ENCODE data around the gene ARHGEF12.

- TF ChIP-seq, protein P1, sequence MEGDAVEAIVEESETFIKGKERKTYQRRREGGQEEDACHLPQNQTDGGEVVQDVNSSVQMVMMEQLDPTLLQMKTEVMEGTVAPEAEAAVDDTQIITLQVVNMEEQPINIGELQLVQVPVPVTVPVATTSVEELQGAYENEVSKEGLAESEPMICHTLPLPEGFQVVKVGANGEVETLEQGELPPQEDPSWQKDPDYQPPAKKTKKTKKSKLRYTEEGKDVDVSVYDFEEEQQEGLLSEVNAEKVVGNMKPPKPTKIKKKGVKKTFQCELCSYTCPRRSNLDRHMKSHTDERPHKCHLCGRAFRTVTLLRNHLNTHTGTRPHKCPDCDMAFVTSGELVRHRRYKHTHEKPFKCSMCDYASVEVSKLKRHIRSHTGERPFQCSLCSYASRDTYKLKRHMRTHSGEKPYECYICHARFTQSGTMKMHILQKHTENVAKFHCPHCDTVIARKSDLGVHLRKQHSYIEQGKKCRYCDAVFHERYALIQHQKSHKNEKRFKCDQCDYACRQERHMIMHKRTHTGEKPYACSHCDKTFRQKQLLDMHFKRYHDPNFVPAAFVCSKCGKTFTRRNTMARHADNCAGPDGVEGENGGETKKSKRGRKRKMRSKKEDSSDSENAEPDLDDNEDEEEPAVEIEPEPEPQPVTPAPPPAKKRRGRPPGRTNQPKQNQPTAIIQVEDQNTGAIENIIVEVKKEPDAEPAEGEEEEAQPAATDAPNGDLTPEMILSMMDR (IDR thresholded peaks at IDR 0.05 in 4 of 5, conservative IDR thresholded peaks at IDR 0.05 in 1 of 5): no peak
- TF ChIP-seq POLR2A (IDR thresholded peaks at IDR 0.05): no peak
Observed at GRCh38 chr11:120363436-120363835, 27.2 kb downstream of the ARHGEF12 start.
